ENCODE measurements around the gene AGPAT3. TPM values are rescaled to one million over a fixed set of nuclear protein-coding genes. Genes with fewer than 3 reads are reported as not detected.

AGPAT3 gene
- total RNA-seq, 6 experiments from 2014 or later = 56.9 to 111 (median 95.3) TPM

DNA sequence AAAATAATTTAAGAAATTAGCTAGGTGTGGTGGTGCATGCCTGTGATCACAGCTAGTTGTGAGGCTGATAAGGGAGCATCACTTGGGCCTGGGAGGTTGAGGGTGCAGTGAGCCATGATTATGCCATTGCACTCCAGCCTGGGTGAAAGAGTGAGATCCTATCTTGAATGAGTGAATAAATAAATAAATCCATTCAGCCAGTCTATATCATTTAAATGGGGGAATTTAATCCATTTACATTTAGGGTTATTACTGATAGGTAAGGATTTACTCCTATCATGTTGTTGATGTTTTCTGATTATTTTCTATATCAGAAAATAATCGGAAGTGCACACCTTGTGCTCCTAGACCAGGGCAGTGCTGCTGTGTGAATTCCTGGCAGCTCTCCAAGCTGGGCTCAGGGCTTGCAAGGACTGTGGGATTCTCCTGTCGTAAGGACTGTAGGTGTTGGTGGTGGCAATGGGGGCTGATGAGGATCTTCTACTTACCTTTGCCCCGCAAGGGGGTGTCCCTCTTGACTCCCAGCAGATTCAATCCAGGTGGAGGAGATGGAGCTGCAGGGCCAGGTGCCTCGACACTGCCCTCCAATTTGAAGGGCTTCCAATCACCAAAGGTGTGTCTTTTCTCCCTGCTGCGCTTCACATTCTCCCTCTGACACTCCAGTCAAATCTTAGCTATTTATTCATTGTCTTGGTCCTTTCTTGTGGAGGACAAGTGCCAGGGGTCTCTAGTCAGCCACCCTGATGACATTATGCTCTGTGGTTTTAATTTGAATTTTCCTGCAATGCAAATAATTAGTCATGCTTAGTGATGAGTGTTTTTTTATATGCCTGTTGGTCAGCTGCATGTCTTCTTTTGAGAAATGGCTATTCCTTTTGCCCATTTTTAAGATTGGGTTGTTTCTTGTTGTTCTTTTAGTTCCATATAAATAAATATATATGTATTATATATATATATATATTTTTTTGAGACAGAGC lies 133.0 kb downstream of the AGPAT3 start:
- no peak for ATAC-seq
- no peaks in the 10 kb centered on the region for H3K9me3 ChIP-seq
- H3K27me3 ChIP-seq = no peaks in the 10 kb centered on the region
- H3K4me3 ChIP-seq = no peak overlapping the region
- H3K4me1 ChIP-seq = no peaks in the 10 kb centered on the region
- TF ChIP-seq CTCF (IDR thresholded peaks at IDR 0.05) (no peak), POLR2A (IDR thresholded peaks at IDR 0.05) (no peak)
- H3K27ac ChIP-seq = no peak overlapping the region
- intact Hi-C loops (cut with DNase I) = no loop called here
- H3K36me3 ChIP-seq = no peaks in the 10 kb centered on the region
- DNase-seq = no peak
- WGBS (ENCODE audit: insufficient coverage, low coverage, low lambda C conversion rate, missing lambda C conversion rate) = 82% methylated on average over 4 of the region's 5 CpGs

DNA sequence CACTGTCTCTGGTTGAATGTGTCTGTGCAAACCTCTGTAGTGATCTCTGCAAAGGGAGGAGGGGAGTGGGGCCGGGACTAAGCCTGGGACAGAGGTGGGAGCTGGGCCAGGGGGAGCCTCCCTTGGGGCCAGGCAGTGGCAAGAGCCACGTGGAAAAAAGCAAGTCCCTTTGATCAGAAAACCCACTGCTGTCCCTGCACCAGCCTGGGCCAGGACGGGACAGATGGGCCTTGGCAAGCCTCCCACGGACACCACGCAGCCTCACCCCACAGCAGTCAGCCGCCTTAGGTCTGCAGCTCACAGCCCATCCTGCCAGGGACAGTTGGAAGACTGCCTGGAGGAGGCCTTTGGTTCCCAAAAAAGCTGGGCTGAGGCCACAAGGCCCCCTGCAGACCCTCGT lies 135.3 kb downstream of the AGPAT3 start:
- Histone ChIP-seq H3K4me3 (no peak overlapping the region), H3K36me3 (no peaks in the 10 kb centered on the region), H3K4me1 (peaks cover 0 to 4% (median 1%) of the 10 kb centered on the region in 4 donors), H3K27me3 (no peaks in the 10 kb centered on the region), H3K9me3 (no peaks in the 10 kb centered on the region), H3K27ac (no peak overlapping the region)
- no peak for ATAC-seq
- 22% methylated on average over 3 of the region's 7 CpGs for WGBS (ENCODE audit: insufficient coverage, low coverage, low lambda C conversion rate, missing lambda C conversion rate)
- intact Hi-C loops (cut with DNase I) = no loop called here
- DNase-seq = no peak
- TF ChIP-seq CTCF (IDR thresholded peaks at IDR 0.05) (no peak), POLR2A (IDR thresholded peaks at IDR 0.05) (no peak)

DNA sequence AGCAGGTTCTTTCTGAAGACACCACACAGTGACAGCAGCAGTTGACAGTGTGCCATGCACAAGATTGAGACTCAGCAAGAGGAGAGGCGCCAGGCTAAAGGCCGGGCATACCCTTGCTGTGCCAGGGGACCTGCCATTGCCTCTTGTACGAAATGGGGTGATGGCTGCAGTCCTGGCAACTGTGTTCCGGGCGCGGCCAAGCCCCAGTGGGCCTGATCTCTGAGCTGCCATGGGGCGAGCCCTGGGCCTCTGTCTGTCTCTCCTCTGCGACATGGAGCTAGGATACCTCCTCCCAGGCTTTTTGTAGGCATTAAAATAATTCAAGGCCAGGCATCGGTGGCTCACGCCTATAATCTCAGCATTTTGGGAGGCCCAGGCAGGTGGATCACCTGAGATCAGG lies 137.5 kb downstream of the AGPAT3 start:
- Histone ChIP-seq H3K27me3 (no peaks in the 10 kb centered on the region), H3K4me3 (no peak overlapping the region), H3K27ac (no peak overlapping the region), H3K4me1 (peaks cover 0 to 11% (median 5%) of the 10 kb centered on the region in 4 donors), H3K9me3 (no peaks in the 10 kb centered on the region), H3K36me3 (no peaks in the 10 kb centered on the region)
- intact Hi-C loops (cut with DNase I) = no loop called here
- WGBS (ENCODE audit: insufficient coverage, low coverage, low lambda C conversion rate, missing lambda C conversion rate) = 80% methylated on average over 3 of the region's 10 CpGs
- TF ChIP-seq CTCF (IDR thresholded peaks at IDR 0.05) (no peak), POLR2A (IDR thresholded peaks at IDR 0.05) (no peak)
- DNase-seq (no peak), ATAC-seq (no peak)

DNA sequence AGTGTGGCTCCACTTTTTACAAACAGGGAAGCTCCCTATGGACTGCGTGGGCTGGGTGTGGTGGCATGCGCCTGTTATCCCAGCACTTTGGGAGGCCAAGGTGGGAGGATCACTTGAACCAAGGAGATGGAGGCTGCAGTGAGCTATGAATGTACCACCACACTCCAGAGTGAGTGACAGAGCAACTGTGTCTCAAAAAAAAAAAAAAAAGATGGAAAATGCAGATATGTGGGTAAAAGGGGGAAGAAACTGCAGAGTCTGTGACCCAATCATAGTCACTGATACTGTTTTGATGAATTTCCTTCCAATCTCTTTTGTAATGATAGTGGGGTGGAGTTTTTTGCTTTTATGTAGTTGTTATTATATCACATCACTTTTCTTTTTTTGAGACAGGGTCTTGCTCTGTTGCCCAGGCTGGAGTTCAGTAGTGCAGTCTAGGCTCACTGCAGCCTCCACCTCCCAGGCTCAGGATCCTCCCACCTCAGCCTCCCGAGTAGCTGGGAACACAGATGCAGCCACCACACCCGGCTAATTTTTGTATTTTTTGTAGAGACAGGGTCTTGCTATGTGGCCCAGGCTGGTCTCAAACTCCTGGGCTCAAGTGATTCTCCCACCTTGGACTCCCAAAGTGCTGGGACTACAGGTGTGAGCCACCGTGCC lies 138.4 kb downstream of the AGPAT3 start:
- intact Hi-C loops (cut with DNase I) = no loop called here
- no peak for TF ChIP-seq CTCF (IDR thresholded peaks at IDR 0.05)
- no peak for TF ChIP-seq POLR2A (IDR thresholded peaks at IDR 0.05)

More for the DNA sequence above, 138.4 kb downstream of the AGPAT3 start:
- H3K4me1 ChIP-seq = peaks cover 0 to 11% (median 5%) of the 10 kb centered on the region in 4 donors
- H3K9me3 ChIP-seq = no peaks in the 10 kb centered on the region
- 96% methylated on average over 5 of the region's 5 CpGs for WGBS (ENCODE audit: insufficient coverage, low coverage, low lambda C conversion rate, missing lambda C conversion rate)
- no peaks in the 10 kb centered on the region for H3K36me3 ChIP-seq
- no peak overlapping the region for H3K4me3 ChIP-seq
- no peak for DNase-seq
- no peak for ATAC-seq
- H3K27ac ChIP-seq = no peak overlapping the region
- H3K27me3 ChIP-seq = no peaks in the 10 kb centered on the region

All from right lobe of liver (tissue), 6 donors.